ENCODE data around the gene KCNJ6.

The KCNJ6 gene

GRCh38 chr21:37696936-37697335, 219.3 kb downstream of the KCNJ6 start:
- Mint-ChIP-seq H3K4me3 (no peak overlapping the region), H3K4me1 (no peaks in the 10 kb centered on the region)

GRCh38 chr21:37695111-37695510, 221.1 kb downstream of the KCNJ6 start:
- H3K36me3 Mint-ChIP-seq = no peaks in the 10 kb centered on the region
- ATAC-seq (no peak), DNase-seq (ENCODE audit: low spot score in 2 of 2) (no peak)
- no peaks in the 10 kb centered on the region for H3K9me3 Mint-ChIP-seq
- no peak overlapping the region for H3K27ac Mint-ChIP-seq
- H3K4me1 Mint-ChIP-seq = no peaks in the 10 kb centered on the region
- H3K4me3 Mint-ChIP-seq = no peak overlapping the region

More at GRCh38 chr21:37696936-37697335, 219.3 kb downstream of the KCNJ6 start:
- ATAC-seq (no peak), DNase-seq (ENCODE audit: low spot score in 2 of 2) (no peak)
- H3K9me3 Mint-ChIP-seq = no peaks in the 10 kb centered on the region
- H3K36me3 Mint-ChIP-seq = no peaks in the 10 kb centered on the region
- no peak overlapping the region for H3K27ac Mint-ChIP-seq

GRCh38 chr21:37688952-37689659, 227.2 kb downstream of the KCNJ6 start:
- DNase-seq (ENCODE audit: low spot score in 2 of 2) = no peak
- Mint-ChIP-seq H3K4me3 (no peak overlapping the region), H3K27ac (no peak overlapping the region), H3K36me3 (no peaks in the 10 kb centered on the region), H3K9me3 (no peaks in the 10 kb centered on the region), H3K4me1 (no peaks in the 10 kb centered on the region)
- no peak for ATAC-seq

GRCh38 chr21:37686991-37687810, 229.1 kb downstream of the KCNJ6 start:
- Mint-ChIP-seq H3K36me3 (no peaks in the 10 kb centered on the region), H3K4me3 (no peak overlapping the region), H3K4me1 (no peaks in the 10 kb centered on the region), H3K9me3 (no peaks in the 10 kb centered on the region), H3K27ac (no peak overlapping the region)
- DNase-seq (ENCODE audit: low spot score in 2 of 2) (no peak), ATAC-seq (no peak)

GRCh38 chr21:37684547-37684946, 231.7 kb downstream of the KCNJ6 start:
- H3K4me1 Mint-ChIP-seq = no peaks in the 10 kb centered on the region
- no peak overlapping the region for H3K27ac Mint-ChIP-seq
- DNase-seq (ENCODE audit: low spot score in 2 of 2) = no peak
- no peaks in the 10 kb centered on the region for H3K9me3 Mint-ChIP-seq
- H3K36me3 Mint-ChIP-seq = no peaks in the 10 kb centered on the region
- ATAC-seq = no peak
- no peak overlapping the region for H3K4me3 Mint-ChIP-seq

- no peak overlapping the region for H3K4me3 Mint-ChIP-seq
- H3K27ac Mint-ChIP-seq = no peak overlapping the region
- no peak for ATAC-seq
- DNase-seq (ENCODE audit: low spot score in 2 of 2) = no peak
- H3K36me3 Mint-ChIP-seq = no peaks in the 10 kb centered on the region
- no peaks in the 10 kb centered on the region for H3K4me1 Mint-ChIP-seq
- H3K9me3 Mint-ChIP-seq = no peaks in the 10 kb centered on the region
Measured at GRCh38 chr21:37684115-37684493, 232.2 kb downstream of the KCNJ6 start.

- ATAC-seq = no peak
- Mint-ChIP-seq H3K27ac (no peak overlapping the region), H3K4me3 (no peak overlapping the region), H3K36me3 (no peaks in the 10 kb centered on the region), H3K4me1 (no peaks in the 10 kb centered on the region), H3K9me3 (no peaks in the 10 kb centered on the region)
- no peak for DNase-seq (ENCODE audit: low spot score in 2 of 2)
Measured at GRCh38 chr21:37683396-37684114, 232.7 kb downstream of the KCNJ6 start.

- Mint-ChIP-seq H3K4me3 (no peak overlapping the region), H3K27ac (no peak overlapping the region), H3K4me1 (no peaks in the 10 kb centered on the region), H3K36me3 (no peaks in the 10 kb centered on the region), H3K9me3 (no peaks in the 10 kb centered on the region)
- ATAC-seq (no peak), DNase-seq (ENCODE audit: low spot score in 2 of 2) (no peak)
Measured at GRCh38 chr21:37682966-37683365, 233.3 kb downstream of the KCNJ6 start.

- DNase-seq (ENCODE audit: low spot score in 2 of 2) (no peak), ATAC-seq (peak; percentile 12)
- Mint-ChIP-seq H3K4me1 (no peaks in the 10 kb centered on the region), H3K27ac (no peak overlapping the region), H3K9me3 (no peaks in the 10 kb centered on the region), H3K36me3 (no peaks in the 10 kb centered on the region), H3K4me3 (no peak overlapping the region)
Measured at GRCh38 chr21:37677006-37677405, 239.3 kb downstream of the KCNJ6 start.

GRCh38 chr21:37675202-37675801, 241.0 kb downstream of the KCNJ6 start:
- H3K27ac Mint-ChIP-seq = no peak overlapping the region
- no peaks in the 10 kb centered on the region for H3K36me3 Mint-ChIP-seq
- DNase-seq (ENCODE audit: low spot score in 2 of 2) (peak; percentile 46 to 74), ATAC-seq (peak; percentile 57)
- H3K4me1 Mint-ChIP-seq = no peaks in the 10 kb centered on the region
- H3K9me3 Mint-ChIP-seq = no peaks in the 10 kb centered on the region
- H3K4me3 Mint-ChIP-seq = no peak overlapping the region

- Mint-ChIP-seq H3K4me3 (no peak overlapping the region), H3K9me3 (no peaks in the 10 kb centered on the region), H3K27ac (no peak overlapping the region), H3K36me3 (no peaks in the 10 kb centered on the region), H3K4me1 (no peaks in the 10 kb centered on the region)
- ATAC-seq (no peak), DNase-seq (ENCODE audit: low spot score in 2 of 2) (no peak)
Measured at GRCh38 chr21:37673801-37674575, 242.3 kb downstream of the KCNJ6 start.

- ATAC-seq = no peak
Measured at GRCh38 chr21:37671381-37671780, 244.9 kb downstream of the KCNJ6 start.

GRCh38 chr21:37670883-37671282, 245.4 kb downstream of the KCNJ6 start:
- H3K4me3 Mint-ChIP-seq = no peak overlapping the region
- H3K4me1 Mint-ChIP-seq = no peaks in the 10 kb centered on the region
- no peak for DNase-seq (ENCODE audit: low spot score in 2 of 2)
- ATAC-seq = no peak
- H3K27ac Mint-ChIP-seq = no peak overlapping the region
- H3K36me3 Mint-ChIP-seq = no peaks in the 10 kb centered on the region
- H3K9me3 Mint-ChIP-seq = no peaks in the 10 kb centered on the region

More at GRCh38 chr21:37671381-37671780, 244.9 kb downstream of the KCNJ6 start:
- H3K27ac Mint-ChIP-seq = no peak overlapping the region
- no peaks in the 10 kb centered on the region for H3K9me3 Mint-ChIP-seq
- H3K4me1 Mint-ChIP-seq = no peaks in the 10 kb centered on the region
- no peaks in the 10 kb centered on the region for H3K36me3 Mint-ChIP-seq
- H3K4me3 Mint-ChIP-seq = no peak overlapping the region
- no peak for DNase-seq (ENCODE audit: low spot score in 2 of 2)

GRCh38 chr21:37669249-37669648, 247.0 kb downstream of the KCNJ6 start:
- Mint-ChIP-seq H3K9me3 (no peaks in the 10 kb centered on the region), H3K27ac (no peak overlapping the region), H3K4me1 (no peaks in the 10 kb centered on the region), H3K36me3 (no peaks in the 10 kb centered on the region), H3K4me3 (no peak overlapping the region)
- DNase-seq (ENCODE audit: low spot score in 2 of 2) (no peak), ATAC-seq (no peak)
